ENCODE data around the gene ASPSCR1. TPM values are rescaled to one million over a fixed set of nuclear protein-coding genes. Genes with fewer than 3 reads are reported as not detected.

Gene ASPSCR1
- total RNA-seq, 2 experiments from 2014 or later: 27.0 to 33.7 TPM

- no peak overlapping the region for H3K4me3 Mint-ChIP-seq
Observed at GRCh38 chr17:82055023-82055964, 77.9 kb downstream of the ASPSCR1 start.

GRCh38 chr17:82055965-82056728 is 78.7 kb downstream of the ASPSCR1 start:
- H3K4me1 Mint-ChIP-seq (ENCODE audit: low read depth): peaks cover 15% of the 10 kb centered on the region
- H3K9me3 Mint-ChIP-seq (ENCODE audit: insufficient read depth): no peaks in the 10 kb centered on the region
- DNase-seq (no peak), ATAC-seq (no peak)
- ChIA-PET CTCF (interaction anchor here (0.7 kb wide), 1 partner anchor 19 kb away, joined by 3 read pairs; the partner anchor contains the start of gene DCXR), POLR2A (no interaction called here)
- no peak overlapping the region for H3K27ac Mint-ChIP-seq
- H3K27me3 Mint-ChIP-seq (ENCODE audit: low read depth): no peaks in the 10 kb centered on the region
- H3K4me3 Mint-ChIP-seq: no peak overlapping the region
- H3K36me3 Mint-ChIP-seq (ENCODE audit: low read depth): peaks cover 11% of the 10 kb centered on the region

More at GRCh38 chr17:82055023-82055964, 77.9 kb downstream of the ASPSCR1 start:
- ATAC-seq (no peak), DNase-seq (no peak)
- Mint-ChIP-seq H3K27ac (no peak overlapping the region), H3K9me3 (ENCODE audit: insufficient read depth) (no peaks in the 10 kb centered on the region), H3K27me3 (ENCODE audit: low read depth) (no peaks in the 10 kb centered on the region), H3K4me1 (ENCODE audit: low read depth) (peaks cover 21% of the 10 kb centered on the region), H3K36me3 (ENCODE audit: low read depth) (peaks cover 11% of the 10 kb centered on the region)
- POLR2A ChIA-PET: no interaction called here
- CTCF ChIA-PET: interaction anchor here (1.5 kb wide), 1 partner anchor 151 kb away, joined by 4 read pairs; no protein-coding TSS in a partner anchor

GRCh38 chr17:82056729-82057621 is 79.5 kb downstream of the ASPSCR1 start:
- H3K36me3 Mint-ChIP-seq (ENCODE audit: low read depth): peaks cover 11% of the 10 kb centered on the region
- H3K27me3 Mint-ChIP-seq (ENCODE audit: low read depth): no peaks in the 10 kb centered on the region
- ATAC-seq: no peak
- no peak overlapping the region for H3K4me3 Mint-ChIP-seq
- H3K9me3 Mint-ChIP-seq (ENCODE audit: insufficient read depth): no peaks in the 10 kb centered on the region
- H3K27ac Mint-ChIP-seq: no peak overlapping the region
- no peak for DNase-seq
- H3K4me1 Mint-ChIP-seq (ENCODE audit: low read depth): peaks cover 15% of the 10 kb centered on the region
- POLR2A ChIA-PET: no interaction called here
- CTCF ChIA-PET: interaction anchor here (0.7 kb wide), 1 partner anchor 19 kb away, joined by 3 read pairs; the partner anchor contains the start of gene DCXR

GRCh38 chr17:82058230-82058854 is 80.9 kb downstream of the ASPSCR1 start:
- H3K4me1 Mint-ChIP-seq (ENCODE audit: low read depth): peaks cover 8% of the 10 kb centered on the region
- POLR2A ChIA-PET: no interaction called here
- no peaks in the 10 kb centered on the region for H3K27me3 Mint-ChIP-seq (ENCODE audit: low read depth)
- DNase-seq: no peak
- no peak overlapping the region for H3K27ac Mint-ChIP-seq
- CTCF ChIA-PET: no interaction called here
- H3K4me3 Mint-ChIP-seq: no peak overlapping the region
- no peaks in the 10 kb centered on the region for H3K9me3 Mint-ChIP-seq (ENCODE audit: insufficient read depth)
- H3K36me3 Mint-ChIP-seq (ENCODE audit: low read depth): peaks cover 11% of the 10 kb centered on the region
- ATAC-seq: no peak

GRCh38 chr17:82058855-82059249 is 81.4 kb downstream of the ASPSCR1 start:
- no peak overlapping the region for H3K4me3 Mint-ChIP-seq
- H3K9me3 Mint-ChIP-seq (ENCODE audit: insufficient read depth): no peaks in the 10 kb centered on the region
- ATAC-seq: no peak
- peaks cover 7% of the 10 kb centered on the region for H3K4me1 Mint-ChIP-seq (ENCODE audit: low read depth)
- ChIA-PET CTCF (interaction anchor here (1.0 to 1.9 kb wide), 2 partner anchors 21 to 99 kb away, joined by 4 read pairs; partner anchors contain the start of gene DCXR), POLR2A (no interaction called here)
- no peak overlapping the region for H3K27ac Mint-ChIP-seq
- DNase-seq: no peak
- no peaks in the 10 kb centered on the region for H3K27me3 Mint-ChIP-seq (ENCODE audit: low read depth)
- peaks cover 11% of the 10 kb centered on the region for H3K36me3 Mint-ChIP-seq (ENCODE audit: low read depth)

DNA sequence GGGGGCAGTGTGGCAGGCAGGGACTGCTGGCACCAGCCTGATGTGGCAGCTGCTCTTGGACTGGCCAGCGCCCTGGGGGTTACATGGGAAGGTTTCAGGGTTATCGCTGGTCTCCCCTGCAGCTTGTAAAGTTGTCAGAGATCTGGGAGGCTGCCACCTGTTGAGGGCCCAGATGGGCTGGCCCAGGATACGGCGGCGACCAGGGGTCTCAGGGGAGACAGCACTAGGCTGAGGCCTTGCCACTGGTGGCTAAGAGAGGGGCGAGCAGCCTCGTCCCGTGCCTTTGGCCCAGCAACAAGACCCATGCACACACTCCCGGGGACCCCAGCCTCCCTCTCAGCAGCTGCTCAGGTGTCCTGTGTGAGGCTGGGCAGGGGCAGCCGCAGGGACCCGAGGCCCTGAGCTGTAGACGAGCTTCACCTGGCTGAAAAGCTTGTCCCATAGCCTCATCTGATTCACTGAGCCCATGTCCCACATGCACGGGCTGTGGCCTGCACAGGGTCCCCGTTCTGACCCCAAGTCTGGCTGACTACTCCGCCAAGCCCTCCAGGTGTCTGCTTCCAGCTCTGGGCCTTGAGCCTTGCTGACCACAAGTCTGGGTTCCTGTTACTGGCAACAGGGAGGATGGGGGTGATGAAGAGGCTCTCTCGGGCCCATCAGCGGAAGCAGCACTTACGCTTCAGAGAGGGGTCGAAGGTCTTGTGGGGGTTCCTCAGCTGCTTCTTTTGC is 82.0 kb downstream of the ASPSCR1 start:
- ChIA-PET CTCF (interaction anchor here (1.0 to 1.9 kb wide), 2 partner anchors 22 to 100 kb away, joined by 4 read pairs; partner anchors contain the start of gene DCXR), POLR2A (no interaction called here)
- no peak for DNase-seq
- H3K27ac Mint-ChIP-seq: no peak overlapping the region
- no peaks in the 10 kb centered on the region for H3K27me3 Mint-ChIP-seq (ENCODE audit: low read depth)
- H3K36me3 Mint-ChIP-seq (ENCODE audit: low read depth): peaks cover 11% of the 10 kb centered on the region
- no peaks in the 10 kb centered on the region for H3K9me3 Mint-ChIP-seq (ENCODE audit: insufficient read depth)
- peaks cover 13% of the 10 kb centered on the region for H3K4me1 Mint-ChIP-seq (ENCODE audit: low read depth)
- no peak overlapping the region for H3K4me3 Mint-ChIP-seq
- no peak for ATAC-seq

DNA sequence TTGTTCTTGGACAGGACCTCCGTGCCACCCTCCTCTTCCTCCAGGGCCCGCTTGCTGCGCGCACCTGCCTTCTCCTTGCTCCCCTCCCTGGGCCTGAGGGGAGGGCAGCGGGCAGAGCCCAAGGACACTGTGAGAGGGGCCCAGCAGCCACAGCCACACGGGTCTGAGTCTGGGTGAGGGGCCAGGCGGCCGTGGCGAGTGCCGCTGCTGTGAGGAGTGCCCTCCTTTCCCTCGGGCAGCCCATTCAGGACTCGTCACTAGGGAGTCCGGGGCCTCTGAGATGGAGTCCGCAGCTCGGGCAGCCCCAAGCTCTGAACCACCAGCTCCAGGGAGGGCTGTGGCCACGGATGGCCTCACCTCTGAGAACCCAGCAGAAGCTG is 82.6 kb downstream of the ASPSCR1 start:
- Mint-ChIP-seq H3K27ac (no peak overlapping the region), H3K4me3 (no peak overlapping the region), H3K36me3 (ENCODE audit: low read depth) (peaks cover 11% of the 10 kb centered on the region), H3K4me1 (ENCODE audit: low read depth) (peaks cover 12% of the 10 kb centered on the region), H3K9me3 (ENCODE audit: insufficient read depth) (no peaks in the 10 kb centered on the region), H3K27me3 (ENCODE audit: low read depth) (no peaks in the 10 kb centered on the region)
- ChIA-PET CTCF (interaction anchor here (1.9 kb wide), 1 partner anchor 22 kb away, joined by 4 read pairs; the partner anchor contains the start of gene DCXR), POLR2A (no interaction called here)
- DNase-seq: no peak
- ATAC-seq: no peak

GRCh38 chr17:82060614-82061013 is 83.2 kb downstream of the ASPSCR1 start:
- DNase-seq (no peak), ATAC-seq (no peak)
- no peak overlapping the region for H3K4me3 Mint-ChIP-seq
- peaks cover 11% of the 10 kb centered on the region for H3K4me1 Mint-ChIP-seq (ENCODE audit: low read depth)
- H3K9me3 Mint-ChIP-seq (ENCODE audit: insufficient read depth): no peaks in the 10 kb centered on the region
- no peaks in the 10 kb centered on the region for H3K27me3 Mint-ChIP-seq (ENCODE audit: low read depth)
- POLR2A ChIA-PET: interaction anchor here (0.5 kb wide), 1 partner anchor 784 kb away, joined by 3 read pairs; no protein-coding TSS in a partner anchor
- peaks cover 11% of the 10 kb centered on the region for H3K36me3 Mint-ChIP-seq (ENCODE audit: low read depth)
- no peak overlapping the region for H3K27ac Mint-ChIP-seq
- CTCF ChIA-PET: interaction anchor here (1.9 kb wide), 1 partner anchor 23 kb away, joined by 4 read pairs; the partner anchor contains the start of gene DCXR

GRCh38 chr17:82061047-82061925 is 83.9 kb downstream of the ASPSCR1 start:
- CTCF ChIA-PET: no interaction called here

More at GRCh38 chr17:82061047-82061925, 83.9 kb downstream of the ASPSCR1 start:
- POLR2A ChIA-PET: interaction anchor here (0.5 kb wide), 1 partner anchor 784 kb away, joined by 3 read pairs; no protein-coding TSS in a partner anchor
- ATAC-seq: no peak
- Mint-ChIP-seq H3K9me3 (ENCODE audit: insufficient read depth) (no peaks in the 10 kb centered on the region), H3K27me3 (ENCODE audit: low read depth) (no peaks in the 10 kb centered on the region), H3K4me1 (ENCODE audit: low read depth) (peaks cover 14% of the 10 kb centered on the region), H3K27ac (no peak overlapping the region), H3K36me3 (ENCODE audit: low read depth) (peaks cover 9% of the 10 kb centered on the region), H3K4me3 (no peak overlapping the region)
- DNase-seq: no peak
